Activated CD8-positive, alpha-beta memory T cell treated with anti-CD3 and anti-CD28 coated beads, Interleukin-2, amount 50 U/mL, for 48 hours (primary cell): ENCODE data around the gene SV2C.
"Not testable (repeated sequence)": the region's sequence is repeated elsewhere in the genome, so short reads cannot be mapped to it uniquely, and the experiment has no call there.

Source experiments
- DNase-seq: peaks from one replicate; pipeline ENCODE4 v3.0.0-alpha.2; 2020

Gene SV2C

DNA sequence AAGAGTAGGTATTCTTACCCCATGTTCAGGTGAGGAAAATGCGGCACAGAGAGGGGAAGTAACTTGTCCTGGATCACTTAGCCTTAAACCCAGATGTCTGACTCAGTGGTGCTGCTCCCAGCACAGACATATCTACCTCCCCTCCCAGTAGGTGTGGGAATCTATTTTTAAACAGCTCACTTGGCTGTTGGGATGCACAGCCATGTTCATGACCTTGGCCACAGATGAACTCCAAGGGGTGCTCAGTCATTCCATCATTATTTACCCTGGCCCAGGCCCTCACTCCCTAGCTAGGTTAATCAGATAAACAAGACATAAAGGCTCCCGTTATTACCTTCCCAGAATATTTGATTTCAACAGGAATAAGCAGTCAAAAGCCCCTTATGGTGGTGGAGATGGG lies 231.5 kb downstream of the SV2C start:
- DNase-seq, result no peak

GRCh38 chr5:76319673-76320072 lies 236.5 kb downstream of the SV2C start:
- DNase-seq, result no peak

DNA sequence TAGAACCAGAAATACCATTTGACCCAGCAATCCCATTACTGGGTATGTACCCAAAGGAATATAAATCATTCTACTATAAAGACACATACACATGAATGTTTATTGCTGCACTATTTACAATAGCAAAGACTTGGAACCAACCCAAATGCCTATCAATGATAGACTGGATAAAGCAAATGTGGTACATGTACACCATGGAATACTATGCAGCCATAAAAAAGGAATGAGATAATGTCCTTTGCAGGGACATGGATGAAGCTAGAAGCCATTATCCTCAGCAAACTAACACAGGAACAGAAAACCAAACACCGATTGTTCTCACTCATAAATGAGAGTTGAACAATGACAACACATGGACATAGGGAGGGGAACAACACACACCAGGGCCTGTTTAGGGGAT lies 240.3 kb downstream of the SV2C start:
- not testable (repeated sequence) for DNase-seq

- no peak for DNase-seq
Observed at GRCh38 chr5:76325326-76325725, 242.1 kb downstream of the SV2C start.

DNA sequence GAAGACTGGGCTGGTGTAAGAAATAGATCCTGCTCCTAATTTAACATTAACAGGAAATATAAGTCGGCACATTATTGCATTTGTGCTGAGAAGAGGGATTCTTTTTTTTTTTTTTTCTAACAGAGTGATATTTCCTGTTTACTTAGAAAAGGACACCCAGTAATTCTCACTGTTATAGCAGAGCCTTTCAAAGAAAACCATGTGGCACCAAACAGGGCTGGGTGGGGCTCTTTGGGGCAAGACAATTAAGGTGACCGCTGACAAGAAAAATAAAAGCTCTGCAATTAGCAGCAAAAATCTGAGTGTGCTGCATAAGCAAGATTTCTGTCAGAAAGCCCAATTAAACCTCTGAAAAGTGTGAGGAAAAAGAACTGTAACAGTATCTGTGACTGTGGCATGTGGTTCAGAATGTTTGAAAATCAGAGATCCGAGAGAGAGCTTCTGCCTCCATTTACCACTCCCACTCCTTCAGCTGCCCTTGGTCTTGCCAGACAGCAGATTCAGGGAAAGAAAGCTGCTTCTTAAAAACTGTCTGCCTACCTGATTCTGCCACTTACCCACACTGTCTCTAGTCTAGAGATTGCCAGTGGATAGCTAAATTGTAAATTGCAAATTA lies 242.8 kb downstream of the SV2C start:
- no peak for DNase-seq

DNA sequence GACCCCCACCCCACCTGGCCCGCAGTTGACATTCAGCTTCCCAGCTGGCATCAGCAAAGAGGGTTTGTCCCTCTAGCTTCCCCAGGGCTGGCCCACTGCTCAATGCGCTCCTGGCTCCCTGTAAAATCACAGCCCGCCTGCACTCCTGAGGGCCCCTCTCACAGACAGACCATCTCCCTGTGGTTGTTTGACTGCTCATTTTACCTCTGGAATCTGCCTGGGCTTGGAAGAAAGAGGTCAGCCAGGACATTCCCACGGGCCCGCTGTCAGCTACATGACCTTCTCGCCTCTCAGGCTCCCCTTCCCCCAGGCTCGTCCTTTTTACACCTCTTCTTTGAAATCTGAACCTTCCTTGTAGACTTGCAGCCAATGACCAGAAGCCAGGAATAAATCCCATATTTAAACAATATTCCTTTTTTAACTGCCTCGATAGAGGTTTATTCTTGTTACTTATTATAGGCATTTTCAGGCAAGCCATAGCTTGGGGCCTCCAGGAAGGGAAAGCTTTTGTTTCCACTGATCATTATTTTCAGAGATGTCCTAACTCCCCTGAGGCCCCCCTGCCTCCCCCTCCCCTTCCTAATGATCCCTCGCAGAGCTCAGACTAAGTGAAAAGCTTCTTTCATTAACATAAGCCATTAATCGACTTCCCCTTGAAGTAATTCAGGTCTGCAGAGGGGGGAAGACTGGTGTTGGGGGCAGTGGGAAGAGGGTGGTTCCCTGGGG lies 243.6 kb downstream of the SV2C start:
- no peak for DNase-seq

GRCh38 chr5:76329346-76329745 lies 246.2 kb downstream of the SV2C start:
- DNase-seq, result no peak

DNA sequence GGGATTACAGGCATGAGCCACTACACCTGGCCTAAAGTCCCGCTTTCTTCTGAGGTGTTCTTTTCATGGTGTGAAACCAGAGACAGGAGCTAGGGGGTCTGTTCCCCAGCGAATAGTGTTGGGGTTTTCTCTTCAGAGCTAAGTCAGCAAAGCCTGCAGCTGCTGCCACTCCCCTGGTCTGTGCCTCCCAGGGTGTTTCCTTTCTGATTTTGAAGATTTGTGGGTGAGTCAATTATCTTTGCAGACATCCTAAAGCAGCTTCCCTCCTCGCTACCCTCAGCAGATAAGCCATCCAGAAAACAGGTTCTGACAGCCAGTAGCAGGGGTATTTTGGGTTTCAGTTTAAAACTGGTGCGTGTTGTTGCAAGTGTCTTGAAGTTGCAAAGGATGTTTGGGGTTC lies 247.9 kb downstream of the SV2C start:
- no peak for DNase-seq

DNA sequence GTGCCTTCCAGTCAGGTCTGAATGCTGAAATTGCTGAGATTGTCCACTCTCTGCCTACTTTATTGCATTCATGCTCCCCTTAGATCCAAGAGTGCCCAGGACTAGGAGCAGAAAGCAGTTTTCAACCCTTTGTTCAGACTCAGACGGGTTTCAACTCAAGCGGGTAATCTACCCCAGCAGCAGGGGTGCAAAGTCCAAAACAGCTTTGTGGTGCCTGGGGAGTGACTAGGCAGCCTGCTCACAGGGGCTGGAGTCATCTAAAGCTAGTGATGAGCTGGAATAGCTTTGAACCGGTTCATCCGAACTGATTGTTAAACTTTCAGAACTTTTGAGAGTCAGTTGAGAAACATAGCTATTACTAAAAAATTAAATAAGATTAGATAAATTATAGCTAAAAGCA lies 248.9 kb downstream of the SV2C start:
- no peak for DNase-seq

DNA sequence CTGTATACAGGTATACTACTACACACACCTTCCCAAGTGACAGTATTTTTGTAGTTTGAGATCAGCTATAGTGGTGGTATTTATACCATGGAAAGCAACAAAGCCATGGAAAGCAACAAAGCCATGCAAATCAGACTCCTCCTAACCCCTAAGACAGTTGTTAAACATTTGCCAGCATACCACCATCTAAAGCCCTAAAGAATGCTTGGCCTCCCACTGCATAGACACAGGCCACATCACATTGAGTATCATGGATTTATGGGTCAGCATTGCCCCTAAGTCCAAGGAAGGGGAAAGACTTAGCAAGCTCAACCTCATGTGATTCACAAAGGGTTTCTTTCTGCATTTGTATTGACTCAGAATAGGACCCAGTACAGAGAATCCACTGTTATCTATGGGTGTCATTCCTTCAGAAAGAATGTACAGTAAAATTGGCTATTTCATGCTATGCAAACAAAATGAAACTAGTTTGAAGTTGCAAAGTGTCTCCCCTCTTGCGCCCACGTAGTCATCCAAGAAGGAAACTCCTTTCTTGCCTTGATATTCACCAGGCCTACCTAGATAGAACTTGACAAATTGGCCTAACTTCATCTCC lies 249.5 kb downstream of the SV2C start:
- DNase-seq, result no peak

DNA sequence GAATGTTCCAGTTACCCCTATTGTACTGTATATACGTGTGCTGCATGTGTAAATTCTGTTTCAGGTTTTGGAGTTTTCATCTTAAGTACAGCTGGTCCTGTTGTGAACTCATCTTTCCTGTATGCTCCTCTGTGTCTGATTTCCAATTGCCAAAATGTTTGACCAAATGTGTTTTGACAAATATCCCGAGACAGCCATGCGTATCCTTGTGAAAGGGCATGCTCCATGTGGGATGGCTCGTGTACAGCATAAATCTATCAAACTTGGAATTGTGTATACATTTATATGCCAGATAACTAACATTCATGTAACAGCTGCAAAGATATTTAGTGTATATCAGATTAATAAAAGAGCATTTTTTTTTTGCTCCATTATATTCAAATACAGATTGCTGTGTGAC lies 250.4 kb downstream of the SV2C start:
- no peak for DNase-seq

DNA sequence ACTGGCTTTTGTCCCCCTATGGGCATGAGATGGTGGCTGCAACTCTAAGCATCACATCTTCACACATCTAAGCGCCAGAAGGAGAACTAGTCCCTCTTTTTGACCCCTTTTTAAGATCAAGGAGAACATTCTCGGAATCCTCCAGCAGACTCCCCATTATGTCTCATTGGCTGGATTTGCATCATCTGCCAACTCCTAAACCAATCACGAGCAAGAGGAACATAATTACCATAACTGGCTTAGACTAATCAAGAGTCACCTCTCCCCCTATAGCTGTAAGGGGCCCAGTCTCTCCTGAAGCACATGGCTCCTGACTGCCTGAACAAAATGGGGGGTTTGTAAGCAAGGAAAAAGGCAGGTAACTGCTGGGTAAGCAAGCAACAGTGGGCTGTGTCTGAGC lies 251.4 kb downstream of the SV2C start:
- DNase-seq, result no peak

GRCh38 chr5:76335451-76335850 lies 252.3 kb downstream of the SV2C start:
- not testable (repeated sequence) for DNase-seq

DNA sequence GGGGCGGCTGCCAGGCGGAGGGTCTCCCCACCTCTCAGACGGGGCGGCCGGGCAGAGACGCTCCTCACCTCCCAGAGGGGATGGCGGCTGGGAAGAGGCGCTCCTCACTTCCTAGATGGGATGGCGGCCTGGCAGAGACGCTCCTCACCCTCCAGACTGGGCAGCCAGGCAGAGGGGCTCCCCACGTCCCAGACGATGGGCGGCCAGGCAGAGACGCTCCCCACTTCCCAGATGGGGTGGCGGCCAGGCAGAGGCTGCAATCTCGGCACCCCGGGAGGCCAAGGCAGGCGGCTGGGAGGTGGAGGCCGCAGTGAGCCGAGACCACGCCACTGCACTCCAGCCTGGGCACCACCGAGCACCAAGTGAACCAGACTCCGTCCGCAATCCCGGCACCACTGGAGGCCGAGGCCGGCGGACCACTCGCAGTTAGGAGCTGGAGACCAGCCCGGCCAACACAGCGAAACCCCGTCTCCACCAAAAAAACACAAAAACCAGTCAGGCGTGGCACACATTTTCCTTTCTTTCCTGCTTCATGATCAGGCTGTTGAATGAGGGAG lies 253.1 kb downstream of the SV2C start:
- not testable (repeated sequence) for DNase-seq

DNA sequence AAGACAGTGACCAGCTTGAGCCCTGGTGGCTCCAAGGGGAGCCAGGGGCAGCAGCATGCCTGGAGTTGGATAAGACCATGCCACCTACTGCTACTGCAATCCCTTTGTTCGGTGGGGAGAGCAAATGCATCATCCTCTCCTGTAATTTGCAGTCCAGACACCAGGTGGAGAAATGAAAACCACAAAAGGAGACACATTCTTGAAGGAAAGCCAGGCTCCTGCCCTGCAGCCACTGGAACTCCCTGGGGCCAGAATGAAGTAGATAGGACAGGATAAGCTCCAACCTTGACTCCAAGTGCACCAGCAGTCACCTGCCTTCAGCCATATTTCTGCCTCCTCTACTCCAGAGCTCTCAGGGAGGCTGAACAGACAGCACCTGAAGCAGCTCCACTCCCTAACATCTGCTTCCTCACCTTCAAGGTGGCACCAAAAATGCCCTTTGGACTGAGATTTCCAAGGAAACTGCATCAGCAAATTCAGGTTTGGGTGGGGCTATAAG lies 254.8 kb downstream of the SV2C start:
- DNase-seq, result no peak

- DNase-seq, result no peak
Observed at GRCh38 chr5:76339919-76340318, 256.7 kb downstream of the SV2C start.

DNA sequence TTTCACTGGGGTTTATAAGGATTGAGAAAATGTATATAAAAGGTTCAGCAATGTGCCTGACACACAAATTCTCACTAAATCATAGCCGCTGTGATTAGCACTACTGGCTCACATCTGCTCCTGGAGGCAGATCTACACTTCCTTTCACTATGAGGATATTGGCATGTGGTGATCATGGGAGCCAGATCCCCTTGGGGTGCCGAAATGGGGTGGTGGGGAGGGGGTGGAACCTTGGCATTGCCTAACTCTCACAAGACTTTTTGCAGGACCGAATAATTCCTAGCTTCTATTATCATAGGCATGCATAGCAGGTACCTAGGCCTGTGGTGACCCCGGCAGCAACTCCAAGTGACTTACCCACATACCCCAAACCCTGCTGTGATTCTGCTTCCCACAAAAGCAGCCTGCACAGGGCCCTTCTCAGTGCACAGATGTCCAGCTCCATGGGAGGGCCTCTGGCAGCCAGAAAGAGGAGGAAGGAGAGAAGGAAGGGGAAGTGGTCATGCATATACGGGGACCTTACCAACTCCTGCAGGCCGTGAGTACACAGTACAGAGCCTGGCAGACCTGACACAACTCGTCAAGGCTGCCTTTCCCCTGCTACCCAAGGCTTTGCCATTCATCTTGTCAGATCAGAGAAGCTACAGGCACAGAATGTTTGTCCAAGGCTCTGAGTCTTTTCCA lies 258.6 kb downstream of the SV2C start:
- no peak for DNase-seq

DNA sequence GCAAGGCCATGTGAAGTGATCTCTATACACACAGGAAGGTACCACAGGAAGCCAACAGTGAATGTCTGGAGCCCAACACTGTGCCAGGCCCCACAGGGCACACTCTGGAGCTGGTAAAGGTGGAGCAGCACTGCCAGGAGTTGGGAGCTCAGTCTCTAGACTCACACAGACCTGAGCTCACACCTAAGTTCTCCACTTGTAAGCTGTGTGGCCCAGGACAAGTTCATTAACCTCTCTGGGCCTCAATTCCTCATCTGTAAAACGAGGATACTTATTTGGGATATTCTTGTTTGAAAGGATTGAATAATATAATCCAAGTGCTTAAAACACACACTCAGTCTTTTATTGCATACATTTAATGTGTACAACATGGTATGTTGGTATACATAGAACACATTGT lies 259.3 kb downstream of the SV2C start:
- no peak for DNase-seq

DNA sequence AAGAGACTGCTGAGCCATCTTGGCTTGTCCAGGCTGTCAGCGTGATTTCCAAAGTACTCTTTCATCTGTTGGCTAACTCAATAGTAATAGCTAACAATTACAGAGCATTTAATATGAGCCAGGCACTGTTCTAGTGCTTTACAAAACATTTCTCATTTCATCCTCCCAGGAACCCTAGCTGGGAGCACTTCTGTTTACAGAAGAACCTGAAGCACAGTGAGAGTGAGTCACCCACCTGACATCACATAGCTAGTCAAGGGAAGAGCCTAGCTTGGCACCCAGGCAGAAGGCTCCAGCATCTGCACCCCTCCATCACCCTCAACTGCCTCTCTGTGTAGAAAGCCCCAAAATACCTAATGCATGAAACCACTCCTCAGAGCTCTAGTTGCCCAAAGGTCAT lies 262.4 kb downstream of the SV2C start:
- no peak for DNase-seq

GRCh38 chr5:76351176-76351575 lies 268.0 kb downstream of the SV2C start:
- no peak for DNase-seq

DNA sequence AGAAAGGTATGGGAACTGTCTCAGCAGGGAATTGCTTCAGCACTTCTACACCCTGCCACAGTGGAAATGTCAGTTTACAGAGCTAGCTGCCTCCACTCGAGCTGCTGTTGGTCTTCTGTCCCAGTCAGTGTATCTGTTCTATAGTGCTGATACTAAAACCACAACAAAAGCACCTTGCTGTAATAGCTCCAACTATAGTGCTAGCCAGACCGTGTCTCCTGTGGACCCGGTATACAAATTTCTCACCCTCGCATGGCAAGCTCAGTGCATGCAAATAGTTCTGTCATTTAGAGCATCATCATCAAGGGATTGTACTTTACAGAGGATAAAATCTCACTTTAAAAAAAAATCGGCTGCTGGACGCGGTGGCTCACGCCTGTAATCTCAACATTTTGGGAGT lies 268.4 kb downstream of the SV2C start:
- DNase-seq, result no peak

GRCh38 chr5:76356887-76357286 lies 273.7 kb downstream of the SV2C start:
- no peak for DNase-seq
